ENCODE results near the gene OR2L3.

GRCh38 chr1:248111157-248111556 lies 64.5 kb downstream of the OR2L3 start:
- TF ChIP-seq CTCF (IDR thresholded peaks at IDR 0.05) (no peak), EP300 (IDR thresholded peaks at IDR 0.05) (no peak), POLR2A (IDR thresholded peaks at IDR 0.05) (no peak), POLR2AphosphoS5 (IDR thresholded peaks at IDR 0.05) (no peak)

All from sigmoid colon (tissue), 4 donors.